NCI-H226 (cell line): ENCODE measurements around the gene SOCS4.
"Not testable (repeated sequence)": the region's sequence is repeated elsewhere in the genome, so short reads cannot be mapped to it uniquely, and the experiment has no call there.

Source experiments
- DNase-seq: peaks from one replicate; pipeline ENCODE4 v3.0.0-alpha.2; 2015

Gene SOCS4

GRCh38 chr14:55052269-55052930, 25.4 kb downstream of the SOCS4 start:
- no peak for DNase-seq

- DNase-seq, result no peak
Measured at GRCh38 chr14:55053018-55053417, 26.0 kb downstream of the SOCS4 start.

GRCh38 chr14:55053500-55053899, 26.5 kb downstream of the SOCS4 start:
- DNase-seq, result no peak

- no peak for DNase-seq
Measured at GRCh38 chr14:55054098-55054497, 27.1 kb downstream of the SOCS4 start.

- no peak for DNase-seq
Measured at GRCh38 chr14:55057919-55058318, 30.9 kb downstream of the SOCS4 start.

GRCh38 chr14:55059333-55059732, 32.3 kb downstream of the SOCS4 start:
- DNase-seq, result no peak

GRCh38 chr14:55062517-55063351, 35.7 kb downstream of the SOCS4 start:
- no peak for DNase-seq

- not testable (repeated sequence) for DNase-seq
Measured at GRCh38 chr14:55064896-55065295, 37.9 kb downstream of the SOCS4 start.

GRCh38 chr14:55065411-55065810, 38.4 kb downstream of the SOCS4 start:
- DNase-seq, result no peak

GRCh38 chr14:55066223-55066622, 39.2 kb downstream of the SOCS4 start:
- DNase-seq, result no peak

GRCh38 chr14:55070981-55071411, 44.0 kb downstream of the SOCS4 start:
- DNase-seq, result peak; percentile 55

GRCh38 chr14:55071870-55072640, 45.0 kb downstream of the SOCS4 start:
- DNase-seq, result peak; percentile 88

- DNase-seq, result peak; percentile 23
Measured at GRCh38 chr14:55073856-55074255, 46.8 kb downstream of the SOCS4 start.

GRCh38 chr14:55074662-55075061, 47.6 kb downstream of the SOCS4 start:
- DNase-seq, result no peak

GRCh38 chr14:55075628-55076175, 48.7 kb downstream of the SOCS4 start:
- peak; percentile 35 for DNase-seq

- DNase-seq, result no peak
Measured at GRCh38 chr14:55077170-55078151, 50.4 kb downstream of the SOCS4 start.

- DNase-seq, result not testable (repeated sequence)
Measured at GRCh38 chr14:55079961-55080360, 52.9 kb downstream of the SOCS4 start.

- DNase-seq, result no peak
Measured at GRCh38 chr14:55084401-55085059, 57.5 kb downstream of the SOCS4 start.

GRCh38 chr14:55085060-55085660, 58.1 kb downstream of the SOCS4 start:
- DNase-seq, result no peak

- no peak for DNase-seq
Measured at GRCh38 chr14:55086938-55087337, 59.9 kb downstream of the SOCS4 start.

GRCh38 chr14:55088356-55088755, 61.3 kb downstream of the SOCS4 start:
- no peak for DNase-seq
